Kidney epithelial cell (primary cell): ENCODE data around the gene PRSS36. TPM values are rescaled to one million over a fixed set of nuclear protein-coding genes. Genes with fewer than 3 reads are reported as not detected.

ENCODE experiments used
- DNase-seq: peaks from one replicate; pipeline ENCODE4 v3.0.0-alpha.2; 2010; ENCODE audit warnings: low read depth
- H3K27me3 ChIP-seq: 2 replicates; pipeline ENCODE4 v1.6.0; 2011; ENCODE audit warnings: low read length; ENCODE audit not compliant: control insufficient read depth, insufficient read depth
- H3K36me3 ChIP-seq: 2 replicates; pipeline ENCODE4 v1.5.1; 2011; ENCODE audit warnings: low read length; ENCODE audit not compliant: control insufficient read depth, insufficient read depth
- H3K4me3 ChIP-seq: 2 replicates; pipeline ENCODE4 v1.5.1; 2011; ENCODE audit warnings: low read depth, mild to moderate bottlenecking, control low read depth, low read length
- total RNA-seq: library from RNA; depleted of rRNA; stranded (reverse); fragments of >200 nt; gene quantifications from 2 replicates; pipeline ENCODE4 v1.2.3, GENCODE V29; 2015
- TF ChIP-seq, protein P1 (sequence below): IDR thresholded peaks from 2 replicates; pipeline ENCODE4 v1.5.1; 2011; ENCODE audit warnings: mild to moderate bottlenecking, moderate library complexity, low read length, control low read depth, inconsistent platforms; ENCODE audit not compliant: insufficient read depth, poor library complexity, severe bottlenecking

PRSS36 gene
- total RNA-seq, 1 donor from 2014 or later, result 1.5 TPM

DNA sequence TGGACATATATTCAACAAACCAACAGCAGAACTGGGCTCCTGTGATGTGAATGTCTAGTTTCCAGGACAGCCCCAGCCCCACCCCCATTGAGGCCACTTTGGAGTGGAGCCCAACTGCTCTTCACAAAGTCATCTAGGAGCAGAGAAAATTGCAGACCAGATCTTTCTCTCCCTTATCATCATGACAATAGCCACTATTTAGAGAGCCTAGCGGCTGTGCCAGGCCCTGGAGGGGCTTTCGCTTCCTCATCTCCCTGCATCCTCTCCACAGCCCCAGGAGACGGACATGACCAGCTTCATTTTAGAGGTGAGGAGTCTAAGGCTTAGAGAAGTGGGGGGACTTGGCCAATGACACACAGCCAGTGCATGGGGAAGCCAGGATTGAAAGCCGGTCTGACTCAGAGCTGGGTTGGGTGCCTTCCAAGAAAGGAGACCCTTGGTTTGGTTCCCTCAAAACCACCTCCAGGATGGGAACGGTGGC is 15.7 kb downstream of the PRSS36 start:
- Histone ChIP-seq H3K27me3 (no peaks in the 10 kb centered on the region), H3K4me3 (no peak overlapping the region), H3K36me3 (no peaks in the 10 kb centered on the region)
- DNase-seq, result no peak
- TF ChIP-seq, protein P1, sequence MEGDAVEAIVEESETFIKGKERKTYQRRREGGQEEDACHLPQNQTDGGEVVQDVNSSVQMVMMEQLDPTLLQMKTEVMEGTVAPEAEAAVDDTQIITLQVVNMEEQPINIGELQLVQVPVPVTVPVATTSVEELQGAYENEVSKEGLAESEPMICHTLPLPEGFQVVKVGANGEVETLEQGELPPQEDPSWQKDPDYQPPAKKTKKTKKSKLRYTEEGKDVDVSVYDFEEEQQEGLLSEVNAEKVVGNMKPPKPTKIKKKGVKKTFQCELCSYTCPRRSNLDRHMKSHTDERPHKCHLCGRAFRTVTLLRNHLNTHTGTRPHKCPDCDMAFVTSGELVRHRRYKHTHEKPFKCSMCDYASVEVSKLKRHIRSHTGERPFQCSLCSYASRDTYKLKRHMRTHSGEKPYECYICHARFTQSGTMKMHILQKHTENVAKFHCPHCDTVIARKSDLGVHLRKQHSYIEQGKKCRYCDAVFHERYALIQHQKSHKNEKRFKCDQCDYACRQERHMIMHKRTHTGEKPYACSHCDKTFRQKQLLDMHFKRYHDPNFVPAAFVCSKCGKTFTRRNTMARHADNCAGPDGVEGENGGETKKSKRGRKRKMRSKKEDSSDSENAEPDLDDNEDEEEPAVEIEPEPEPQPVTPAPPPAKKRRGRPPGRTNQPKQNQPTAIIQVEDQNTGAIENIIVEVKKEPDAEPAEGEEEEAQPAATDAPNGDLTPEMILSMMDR, result no peak

DNA sequence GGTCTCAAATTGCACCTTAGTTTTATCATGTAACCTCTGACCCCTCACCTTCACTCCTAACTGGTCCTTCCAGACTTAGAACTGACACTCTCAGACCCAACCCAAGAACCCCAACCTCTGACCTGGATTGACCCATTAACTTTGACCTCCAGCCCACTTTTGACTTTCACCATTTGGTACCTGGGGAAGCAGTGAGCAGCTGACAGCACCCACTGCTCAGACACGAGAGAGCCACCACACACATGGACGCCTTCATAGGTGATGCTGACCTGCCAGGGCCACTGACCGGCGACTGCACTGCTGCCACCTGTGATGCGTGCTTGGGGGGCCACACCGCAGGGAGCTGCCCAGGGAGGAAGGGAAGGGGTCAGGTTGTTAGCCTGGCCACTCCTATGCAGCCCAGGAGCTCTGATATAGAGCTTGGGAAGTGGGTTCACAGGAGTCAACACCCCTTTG is 16.8 kb downstream of the PRSS36 start:
- H3K36me3 ChIP-seq, result no peaks in the 10 kb centered on the region
- TF ChIP-seq, protein P1, result no peak
- H3K27me3 ChIP-seq, result no peaks in the 10 kb centered on the region
- H3K4me3 ChIP-seq, result no peak overlapping the region
- no peak for DNase-seq

DNA sequence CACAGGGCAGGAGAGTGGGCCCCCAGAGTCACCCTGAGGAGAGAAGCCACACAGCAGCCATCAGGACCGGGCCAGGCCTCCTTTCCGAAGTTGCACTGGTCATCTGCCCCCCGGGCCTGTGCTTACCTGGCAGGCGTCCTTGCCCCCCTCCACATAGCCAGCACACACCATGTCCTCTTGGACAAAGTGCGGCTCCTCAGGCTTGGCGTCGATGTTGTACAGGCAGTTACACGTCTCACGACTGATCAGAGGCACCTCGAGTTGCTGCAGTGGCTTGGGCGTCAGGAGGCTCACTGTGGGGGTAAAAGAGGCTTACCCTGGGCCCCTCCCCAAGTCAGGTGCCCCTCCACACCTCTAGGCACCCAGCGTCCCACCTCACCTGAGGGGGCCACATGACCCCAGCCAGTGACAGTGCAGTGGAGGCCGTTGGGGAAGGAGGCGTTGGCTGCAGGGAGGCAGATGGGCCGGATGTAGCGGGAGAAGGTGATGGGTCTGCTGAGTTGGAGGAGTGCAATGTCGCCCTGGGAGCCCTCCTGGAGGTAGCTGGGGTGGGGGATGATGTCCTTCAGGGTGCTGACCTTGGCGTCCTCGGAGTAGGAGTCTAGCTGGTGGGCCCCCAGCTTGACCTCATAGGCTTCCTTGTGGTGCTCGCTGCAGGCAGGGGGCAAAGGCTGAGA is 17.4 kb downstream of the PRSS36 start:
- no peaks in the 10 kb centered on the region for H3K36me3 ChIP-seq
- H3K27me3 ChIP-seq, result no peaks in the 10 kb centered on the region
- TF ChIP-seq, protein P1, result no peak
- no peak for DNase-seq
- no peak overlapping the region for H3K4me3 ChIP-seq

DNA sequence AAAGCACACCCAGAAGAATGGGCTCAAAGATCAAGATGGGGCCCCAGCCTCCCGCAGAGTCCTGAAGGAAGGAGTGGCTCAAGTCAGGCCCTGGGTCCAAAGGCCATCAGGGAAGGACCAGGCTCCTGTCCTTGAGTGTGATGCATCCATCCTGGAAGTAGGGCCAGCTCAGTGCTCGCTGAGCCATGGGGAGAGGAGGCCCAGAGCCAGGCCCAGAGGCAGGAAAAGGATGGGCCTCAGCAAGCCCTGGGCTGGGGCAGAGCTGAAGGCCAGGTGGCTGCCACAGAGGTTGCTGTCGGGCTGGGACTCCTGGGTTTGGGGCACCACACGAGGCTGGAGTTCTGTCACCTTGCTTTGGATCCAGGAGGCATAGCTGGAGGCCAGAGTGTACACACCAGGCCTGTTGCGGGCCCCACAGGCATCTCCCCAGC is 18.0 kb downstream of the PRSS36 start:
- Histone ChIP-seq H3K36me3 (no peaks in the 10 kb centered on the region), H3K4me3 (no peak overlapping the region), H3K27me3 (no peaks in the 10 kb centered on the region)
- no peak for DNase-seq
- TF ChIP-seq, protein P1, result no peak

DNA sequence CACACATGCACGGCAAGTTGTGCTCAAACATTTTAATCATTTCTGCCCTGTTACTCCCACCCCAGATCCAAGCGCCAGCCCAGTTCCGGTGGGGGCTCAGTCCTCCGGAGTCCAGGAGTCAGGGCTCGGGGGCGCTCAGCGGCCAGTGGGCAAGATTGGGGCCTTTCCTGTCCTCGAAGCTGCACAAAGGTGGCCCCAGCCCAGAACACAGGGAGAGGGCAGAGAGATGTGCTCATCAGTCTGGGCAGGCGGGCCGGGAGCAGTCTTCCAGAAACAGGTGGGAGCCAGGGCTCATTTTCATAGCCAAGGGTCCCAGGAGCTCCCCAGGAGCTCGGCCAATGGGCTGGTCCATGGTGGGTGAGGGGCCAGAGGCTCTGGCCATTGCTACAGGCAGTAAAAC is 18.4 kb downstream of the PRSS36 start:
- Histone ChIP-seq H3K36me3 (no peaks in the 10 kb centered on the region), H3K27me3 (no peaks in the 10 kb centered on the region), H3K4me3 (no peak overlapping the region)
- DNase-seq, result no peak
- TF ChIP-seq, protein P1, result no peak

DNA sequence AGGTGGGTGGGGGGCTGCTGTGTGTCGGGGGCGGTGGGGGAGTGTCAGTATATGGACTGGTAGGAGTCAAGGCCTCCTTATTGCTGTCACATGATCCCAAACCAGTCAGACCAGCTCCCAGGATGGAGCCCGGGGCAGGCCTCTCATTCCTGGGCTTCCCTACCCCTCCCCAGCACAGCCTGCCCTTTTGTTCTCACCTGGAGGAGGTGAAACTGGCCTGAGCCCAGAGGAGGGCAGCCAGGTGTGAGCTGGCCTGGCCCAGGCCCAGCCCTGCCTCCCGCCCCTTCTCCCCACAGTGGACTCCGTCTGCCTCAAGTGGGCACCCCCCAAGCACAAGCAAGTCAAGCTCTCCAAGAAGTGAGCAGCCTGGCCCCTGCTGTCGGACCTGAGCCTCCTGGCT is 19.0 kb downstream of the PRSS36 start:
- Histone ChIP-seq H3K27me3 (no peaks in the 10 kb centered on the region), H3K36me3 (no peaks in the 10 kb centered on the region), H3K4me3 (no peak overlapping the region)
- no peak for DNase-seq
- TF ChIP-seq, protein P1, result no peak
